NCI-H69 (cell line): ENCODE measurements around the gene ISG15.

Source experiments
- DNase-seq: peaks from one replicate; lab custom pipeline; 2025; lab: John Stamatoyannopoulos, UW

The ISG15 gene

GRCh38 chr1:1013105-1013921 is at the start of gene ISG15:
TSS of gene ISG15 (plus strand) at chr1:1013497. CDS start at chr1:1013574, 77 bp downstream.
- peak; percentile 69 for DNase-seq

- DNase-seq, result no peak
These were observed 49.4 kb upstream of the ISG15 start for GRCh38 chr1:963746-964525.

GRCh38 chr1:964691-965525 is 48.4 kb upstream of the ISG15 start:
- no peak for DNase-seq

DNA sequence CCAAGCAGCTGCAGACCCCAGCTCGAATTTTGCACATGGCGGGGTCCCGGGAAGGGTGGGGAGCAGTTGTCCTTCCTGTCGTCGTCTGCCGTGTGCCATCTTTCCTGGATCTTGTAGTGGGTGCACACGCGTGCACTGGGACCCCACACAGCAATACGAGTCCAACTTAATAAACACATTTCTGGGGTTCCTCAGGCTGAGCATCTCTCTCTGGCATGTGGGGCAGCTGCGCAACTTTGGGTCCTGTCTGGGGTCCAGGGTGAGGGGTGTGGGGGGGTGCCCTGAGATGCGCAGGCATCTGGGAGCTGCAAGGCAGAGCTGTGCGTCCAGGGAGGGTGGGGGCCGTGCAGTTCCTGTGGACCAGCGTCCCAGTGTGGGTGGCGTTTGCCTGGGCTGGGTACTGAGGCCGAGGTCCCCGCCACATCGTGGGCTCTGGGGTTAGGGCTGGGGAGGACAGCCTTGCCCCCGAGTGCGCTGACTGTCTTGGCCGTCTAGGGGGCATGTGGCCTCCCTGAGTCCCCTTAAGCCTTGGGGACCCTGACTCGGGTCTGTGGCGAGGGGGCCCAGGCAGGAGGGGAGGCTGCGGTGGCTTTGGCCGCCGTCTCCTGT is 47.7 kb upstream of the ISG15 start:
- no peak for DNase-seq

DNA sequence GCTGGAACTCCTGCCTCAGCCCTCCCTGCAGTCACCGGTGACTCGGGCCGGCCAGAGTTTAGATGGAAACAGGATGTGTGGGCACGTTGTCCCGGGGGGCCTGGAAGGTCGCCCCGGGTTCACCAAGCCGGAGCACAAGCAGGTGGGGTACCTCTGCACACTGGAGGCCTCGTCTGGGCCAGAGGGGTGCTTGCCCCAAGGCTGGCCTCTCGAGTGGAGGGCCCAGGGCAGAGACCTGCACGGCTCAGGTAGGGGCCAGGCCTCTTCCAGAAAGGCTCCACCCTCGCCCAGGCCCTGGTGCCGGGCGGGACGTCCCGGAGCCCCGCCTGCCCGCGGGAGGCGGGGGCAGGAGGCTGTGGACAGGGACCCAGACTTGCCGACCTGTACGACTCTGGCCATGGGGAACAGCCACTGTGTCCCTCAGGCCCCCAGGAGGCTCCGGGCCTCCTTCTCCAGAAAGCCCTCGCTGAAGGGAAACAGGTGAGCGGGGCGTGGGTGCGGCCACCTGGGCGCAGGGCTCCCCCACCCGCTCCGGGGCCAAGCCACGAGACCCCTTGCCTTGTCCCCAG is 47.1 kb upstream of the ISG15 start, which contains the start of gene PLEKHN1:
Gene PLEKHN1, plus strand, starts transcription at position 348 of the 569 bp plus-strand sequence. Its CDS starts 50 bp downstream, at position 398.
- DNase-seq, result no peak

DNA sequence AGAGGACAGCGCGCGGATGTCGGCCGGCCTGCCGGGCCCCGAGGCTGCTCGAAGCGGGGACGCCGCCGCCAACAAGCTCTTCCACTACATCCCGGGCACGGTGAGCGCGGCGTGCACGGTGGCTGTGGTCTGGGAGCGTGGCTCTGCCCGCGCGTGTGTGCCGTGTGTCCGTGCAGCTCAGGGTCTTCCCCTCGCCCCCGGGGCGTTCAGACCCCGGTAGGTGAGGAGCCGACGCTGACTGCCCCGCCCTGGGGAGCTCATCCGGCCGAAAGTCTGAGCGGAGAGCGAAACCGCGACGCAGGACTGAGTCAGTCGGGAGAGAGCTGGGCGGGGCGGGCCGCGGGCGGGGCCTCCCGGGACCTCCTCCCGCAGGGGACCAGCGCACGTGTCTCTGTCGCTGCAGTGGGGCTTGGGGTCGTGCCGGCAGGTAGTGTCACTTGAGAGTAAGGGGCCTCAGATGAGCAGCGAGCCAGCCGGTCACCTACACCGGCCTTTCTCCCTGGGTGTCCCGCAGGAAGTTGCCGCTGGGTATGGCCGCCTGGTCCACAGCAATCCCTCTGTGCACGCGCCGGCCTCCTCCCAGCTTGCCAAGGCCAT is 46.5 kb upstream of the ISG15 start:
- peak; percentile 36 for DNase-seq

DNA sequence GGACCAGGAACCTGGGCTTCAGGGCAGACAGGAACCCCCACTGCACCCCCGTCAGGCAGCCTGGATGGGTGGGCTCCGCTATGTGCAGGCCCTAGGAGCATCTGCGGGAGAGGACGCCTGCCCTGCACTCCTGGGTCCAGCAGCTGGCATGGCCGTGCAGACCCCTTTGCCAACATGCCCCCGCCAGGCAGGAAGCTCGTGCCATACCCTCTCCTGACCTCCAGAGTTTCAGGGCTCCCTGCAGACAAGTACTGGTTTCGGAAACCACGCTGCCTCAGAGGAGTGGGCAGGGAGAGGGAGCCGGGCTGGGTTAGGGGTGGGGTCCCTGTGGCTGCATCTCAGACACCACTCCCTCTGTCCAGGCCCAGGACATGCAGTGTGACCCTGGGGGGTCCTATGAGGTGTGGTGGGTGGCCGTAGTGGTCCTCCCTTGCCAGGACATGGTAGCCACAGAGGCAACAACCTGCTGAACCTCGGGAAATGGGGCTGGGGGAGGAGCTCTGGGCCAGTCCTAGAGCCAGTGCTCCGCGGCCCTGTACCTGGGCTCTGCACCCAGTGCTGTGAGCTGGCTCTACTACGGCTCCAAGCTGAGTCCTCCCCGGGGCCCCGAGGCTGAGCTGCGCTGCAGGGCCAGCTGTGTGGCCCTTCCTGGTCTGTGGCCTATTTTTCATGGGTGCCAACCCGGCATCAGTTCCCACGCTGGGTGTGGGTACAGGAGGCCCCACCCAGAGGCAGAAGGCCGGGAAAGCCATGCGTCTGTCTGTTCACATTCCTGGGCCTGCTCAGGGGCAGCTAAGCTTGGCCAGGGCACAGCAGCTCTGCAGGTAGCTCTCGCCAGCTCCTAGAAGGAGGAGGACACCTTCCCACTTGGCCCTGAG is 45.6 kb upstream of the ISG15 start:
- DNase-seq, result no peak

DNA sequence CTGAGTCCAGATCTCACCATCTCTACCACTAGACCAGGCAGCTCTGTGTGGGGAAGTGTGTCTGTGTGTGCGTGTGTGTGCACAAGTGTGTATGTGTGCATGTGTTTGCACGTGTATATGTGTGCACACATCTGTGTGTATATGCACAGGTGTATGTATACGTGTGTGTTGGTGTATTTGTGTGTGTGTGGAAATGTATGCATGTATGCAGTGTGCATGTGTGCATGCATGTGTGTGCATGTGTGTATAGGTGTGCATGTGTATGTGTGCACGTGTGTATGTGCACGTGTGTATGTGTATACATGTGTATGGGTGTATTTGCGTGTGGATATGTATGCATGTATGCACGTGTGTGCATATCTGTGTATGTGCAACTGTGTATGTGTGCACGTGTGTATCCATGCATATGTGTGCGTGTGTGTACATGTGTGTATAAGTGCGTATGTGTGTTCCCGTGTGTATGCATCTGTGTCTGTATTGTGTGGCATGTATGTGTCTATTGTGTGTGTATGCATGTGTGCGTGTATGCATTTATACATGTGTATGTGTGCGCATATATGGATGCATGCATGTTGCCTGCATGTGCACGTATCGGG is 43.9 kb upstream of the ISG15 start:
- no peak for DNase-seq

- peak; percentile 26 for DNase-seq
These were observed 42.9 kb upstream of the ISG15 start for GRCh38 chr1:970242-970972.

GRCh38 chr1:970973-971730 is 42.1 kb upstream of the ISG15 start:
- DNase-seq, result no peak

GRCh38 chr1:971751-972506 is 41.4 kb upstream of the ISG15 start:
- DNase-seq, result no peak

- no peak for DNase-seq
These were observed 40.4 kb upstream of the ISG15 start for GRCh38 chr1:972726-973458.

GRCh38 chr1:973459-974292 is 39.6 kb upstream of the ISG15 start:
- DNase-seq, result no peak

DNA sequence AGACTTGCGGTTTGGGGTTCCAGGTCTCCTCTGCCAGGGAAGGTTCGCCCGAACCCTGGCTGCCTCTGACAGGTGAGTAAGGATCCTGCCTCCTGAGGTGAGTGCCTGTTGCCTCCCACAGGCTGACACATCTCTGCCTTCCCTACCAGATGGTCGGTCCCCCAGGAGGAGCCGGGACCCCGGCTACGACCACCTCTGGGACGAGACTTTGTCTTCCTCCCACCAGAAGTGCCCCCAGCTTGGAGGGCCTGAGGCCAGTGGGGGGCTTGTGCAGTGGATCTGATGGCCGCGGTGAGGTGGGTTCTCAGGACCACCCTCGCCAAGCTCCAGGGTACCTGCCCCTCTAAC is 39.0 kb upstream of the ISG15 start:
- DNase-seq, result no peak

GRCh38 chr1:974687-975328 is 38.5 kb upstream of the ISG15 start:
- DNase-seq, result no peak
